GM19372 (cell line): Measurements from ENCODE around the gene ANKRD44.
A peak's percentile ranks its signal among the peaks of the same experiment; 100 is the strongest.
"Not testable (repeated sequence)": the region's sequence is repeated elsewhere in the genome, so short reads cannot be mapped to it uniquely, and the experiment has no call there.

ENCODE experiments used
- ATAC-seq: cut with Tn5 transposase; IDR thresholded peaks from one replicate; pipeline ENCODE4 v1.9.1; 2021; ENCODE audit warnings: mild to moderate bottlenecking, low read depth, moderate library complexity; ENCODE audit not compliant: unreplicated experiment

ANKRD44 gene

GRCh38 chr2:197310271-197310985 is at the start of gene ANKRD44:
Gene ANKRD44 (minus strand): TSS chr2:197310780. CDS start chr2:197310604, 176 bp downstream.
- ATAC-seq = peak; percentile 62

- no peak for ATAC-seq
These were observed 49.3 kb upstream of the ANKRD44 start for GRCh38 chr2:197359859-197360258.

DNA sequence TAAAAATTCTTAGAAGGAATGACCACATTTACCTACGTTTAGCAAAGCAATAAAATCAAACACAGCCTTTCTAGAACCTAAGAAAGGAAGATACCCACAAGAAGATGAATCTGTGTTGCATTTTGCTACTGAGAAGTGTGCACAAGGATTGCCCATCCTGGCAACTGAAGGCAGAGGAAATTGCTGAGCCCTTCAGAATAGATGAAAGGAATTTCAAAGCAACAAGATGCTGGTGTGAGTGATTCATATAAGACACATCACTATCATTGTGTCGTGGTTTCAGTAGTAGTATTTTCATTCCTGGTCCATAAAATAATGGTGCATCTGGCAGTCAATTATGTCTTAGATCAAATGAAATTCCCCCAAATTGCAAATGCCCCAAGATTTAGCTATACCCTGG is 48.4 kb upstream of the ANKRD44 start:
- ATAC-seq = no peak

- no peak for ATAC-seq
These were observed 47.4 kb upstream of the ANKRD44 start for GRCh38 chr2:197357986-197358385.

- ATAC-seq = no peak
These were observed 45.6 kb upstream of the ANKRD44 start for GRCh38 chr2:197356136-197356535.

- ATAC-seq = no peak
These were observed 43.6 kb upstream of the ANKRD44 start for GRCh38 chr2:197354169-197354558.

- ATAC-seq = no peak
These were observed 43.0 kb upstream of the ANKRD44 start for GRCh38 chr2:197353393-197354168.

GRCh38 chr2:197349699-197350098 is 39.1 kb upstream of the ANKRD44 start:
- ATAC-seq = no peak

- ATAC-seq = no peak
These were observed 38.3 kb upstream of the ANKRD44 start for GRCh38 chr2:197348721-197349360.

DNA sequence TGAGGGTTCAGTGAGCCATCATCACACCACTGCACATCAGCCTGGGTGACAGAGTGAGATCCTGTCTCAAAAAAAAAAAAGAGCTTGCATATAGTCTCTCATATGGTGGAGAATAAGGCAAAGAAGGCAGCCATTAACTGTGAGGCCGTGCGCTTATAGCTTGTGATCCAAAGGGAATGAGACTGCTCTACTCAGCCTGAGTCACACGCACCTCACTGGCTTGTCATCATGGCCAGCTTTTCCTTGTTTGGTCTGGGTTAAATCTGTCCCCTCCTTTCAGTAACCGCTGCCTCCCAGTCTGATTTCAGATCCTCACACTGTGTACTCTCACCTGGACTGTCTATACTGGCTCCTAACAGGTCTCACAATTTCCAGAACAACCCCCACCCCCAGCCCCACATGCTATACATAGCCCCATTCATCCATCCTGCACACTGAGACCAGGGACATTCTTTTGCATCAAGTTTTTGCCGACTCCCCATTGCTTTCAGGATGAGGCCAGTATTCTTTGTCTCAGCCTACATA is 35.3 kb upstream of the ANKRD44 start:
- no peak for ATAC-seq

- ATAC-seq = not testable (repeated sequence)
These were observed 33.4 kb upstream of the ANKRD44 start for GRCh38 chr2:197343968-197344367.

DNA sequence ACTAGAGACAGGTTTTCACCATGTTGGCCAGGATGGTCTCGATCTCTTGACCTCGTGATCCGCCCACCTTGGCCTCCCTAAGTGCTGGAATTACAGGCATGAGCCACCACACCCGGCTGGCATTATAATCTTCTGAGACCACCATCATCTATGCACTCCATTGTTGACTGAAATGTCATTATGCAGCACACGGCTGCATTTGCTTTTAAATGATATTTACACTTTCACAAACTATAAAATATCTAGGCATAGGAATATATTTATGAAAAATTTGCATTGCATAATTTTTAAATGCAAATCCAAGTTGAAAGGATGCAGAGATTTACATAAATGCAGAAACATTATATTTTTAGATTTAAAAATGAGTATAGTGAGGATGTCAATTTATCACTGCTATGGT is 30.0 kb upstream of the ANKRD44 start:
- no peak for ATAC-seq

DNA sequence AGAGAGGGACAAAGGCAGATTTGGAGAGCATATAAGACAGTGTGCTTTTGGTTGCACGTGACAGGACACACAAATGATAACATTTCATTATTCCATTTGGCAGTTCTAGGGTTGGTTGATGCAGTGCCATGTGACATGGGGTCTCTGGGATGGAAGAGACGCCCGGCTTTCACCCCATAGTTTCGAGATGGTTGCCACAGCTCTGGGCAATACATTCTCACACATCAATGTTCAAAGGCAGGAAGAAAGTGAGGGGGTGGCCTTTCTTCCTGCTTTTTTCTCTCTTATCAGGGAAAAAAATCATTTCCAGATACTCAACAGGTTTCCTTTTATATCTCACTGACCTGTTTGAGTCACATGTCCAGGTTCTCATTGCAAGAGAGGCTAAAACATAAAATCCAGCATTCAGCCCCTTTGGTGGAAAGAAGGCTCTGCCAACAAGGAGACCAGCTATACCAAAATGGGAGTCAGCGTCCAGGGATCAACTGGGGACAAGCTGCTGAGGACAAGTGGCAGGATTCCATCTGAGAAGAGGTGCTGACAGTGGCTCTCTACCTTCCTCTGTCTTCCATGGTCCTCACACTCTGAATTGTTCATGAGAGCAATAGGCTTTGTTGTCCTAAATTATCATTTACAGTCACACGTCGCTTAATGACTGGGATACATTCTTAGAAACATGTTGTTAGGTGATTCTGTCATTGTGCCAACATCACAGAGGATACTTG is 29.1 kb upstream of the ANKRD44 start:
- ATAC-seq = no peak

DNA sequence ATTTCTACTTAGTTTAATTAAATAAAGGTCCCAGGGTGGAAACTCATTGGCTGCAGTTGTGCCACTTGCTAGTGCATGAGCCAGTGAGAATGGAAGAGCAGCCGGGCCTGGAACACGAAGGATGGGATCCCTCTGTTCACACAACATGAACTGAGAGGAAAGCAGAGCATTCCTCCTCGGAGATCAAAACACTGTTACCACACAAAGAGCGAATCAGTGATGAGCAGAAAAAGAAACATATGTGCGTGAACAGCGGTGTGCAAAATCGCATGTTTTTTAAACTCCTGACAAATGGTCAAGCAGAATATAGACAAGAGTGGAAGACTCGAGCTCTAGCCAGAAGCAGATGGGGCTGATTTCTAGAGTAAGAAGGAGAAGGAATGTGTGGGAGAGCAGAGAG is 28.4 kb upstream of the ANKRD44 start:
- ATAC-seq = no peak

GRCh38 chr2:197332641-197333040 is 22.1 kb upstream of the ANKRD44 start:
- no peak for ATAC-seq

DNA sequence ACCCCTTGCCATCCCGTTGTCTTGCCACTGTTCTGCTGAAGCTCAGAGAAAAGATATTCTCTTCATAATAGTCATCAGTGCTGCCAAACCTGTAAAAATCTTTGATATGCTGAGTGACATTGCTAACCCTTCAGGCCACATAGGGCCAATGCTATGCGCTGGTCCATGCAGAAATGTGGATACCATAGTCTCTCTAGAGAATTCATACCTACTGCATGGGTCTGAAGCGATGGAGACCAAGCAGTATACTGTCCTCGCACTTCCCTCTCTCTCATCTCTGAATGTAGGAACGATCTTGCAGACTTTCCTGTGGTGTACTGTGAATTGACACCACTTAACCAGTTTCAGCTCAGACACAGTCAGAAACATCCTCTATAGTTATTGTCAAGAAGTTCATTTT is 17.9 kb upstream of the ANKRD44 start:
- ATAC-seq = no peak

DNA sequence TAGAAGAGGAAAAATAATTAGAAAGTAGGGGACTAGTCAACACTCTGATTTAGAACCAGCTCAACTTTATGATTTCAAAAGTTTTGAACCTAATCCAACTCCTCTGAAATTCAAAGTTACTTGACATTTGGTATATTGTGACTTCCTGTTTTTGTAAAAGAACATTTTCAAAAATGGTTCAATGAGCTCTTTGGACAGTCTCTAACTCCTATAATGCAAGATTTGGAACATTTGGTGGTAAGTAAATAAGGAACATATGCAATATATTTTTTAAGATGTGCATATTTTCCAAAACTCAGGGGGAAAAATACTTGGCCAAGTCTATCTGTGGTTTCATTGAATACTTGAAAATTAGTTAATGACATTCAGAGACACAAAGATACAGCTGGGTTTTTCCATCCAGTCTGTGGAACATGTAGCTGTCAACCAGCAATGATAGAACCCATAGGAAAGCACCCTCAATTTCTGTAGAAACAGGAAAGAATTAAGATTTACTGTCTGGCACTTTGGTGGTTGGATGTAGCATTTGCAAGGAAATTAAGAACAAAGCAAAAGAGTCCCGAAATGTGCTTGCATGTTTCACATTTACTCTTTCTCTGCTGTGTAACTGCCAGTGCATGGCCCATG is 17.0 kb upstream of the ANKRD44 start:
- ATAC-seq = no peak

GRCh38 chr2:197327073-197327471 is 16.5 kb upstream of the ANKRD44 start:
- no peak for ATAC-seq

- peak; percentile 84 for ATAC-seq
These were observed 14.2 kb upstream of the ANKRD44 start for GRCh38 chr2:197324801-197325200.
